ENCODE data around the gene TRAPPC14.
A peak's percentile ranks its signal among the peaks of the same experiment; 100 is the strongest.

Gene TRAPPC14

DNA sequence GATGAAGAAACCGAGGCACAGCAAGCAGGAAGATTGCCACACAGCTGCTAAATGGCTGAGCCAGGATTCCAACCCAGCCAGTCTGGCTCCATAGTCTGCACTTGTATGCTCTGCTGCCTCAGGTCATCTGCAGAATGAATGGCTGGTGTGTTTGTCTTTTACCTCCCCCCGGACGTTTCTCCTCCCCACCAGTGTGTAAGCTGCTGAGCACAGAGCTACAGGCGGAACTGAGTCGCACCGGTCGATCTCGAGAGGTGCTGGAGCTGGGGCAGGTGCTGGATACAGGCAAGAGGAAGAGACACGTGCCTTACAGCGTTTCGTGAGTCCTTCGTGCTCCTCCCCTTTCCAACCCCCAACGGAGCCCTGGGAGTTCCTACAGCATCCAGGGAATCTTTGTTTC, 36.5 kb downstream of the TRAPPC14 start:
- Histone ChIP-seq H2AFZ (ENCODE audit: low read depth) (no peak overlapping the region), H3K79me2 (ENCODE audit: insufficient read depth, low read depth) (peaks cover 15% of the 10 kb centered on the region; the same call in 1 of the 2 replicates), H3K4me3 (IDR thresholded peaks at IDR 0.05; ENCODE audit: insufficient read depth, low read depth, low read length) (no peak overlapping the region), H3K9ac (no peak overlapping the region), H3K36me3 (ENCODE audit: insufficient read depth) (no peaks in the 10 kb centered on the region), H3K4me1 (ENCODE audit: low read depth, poor library complexity, severe bottlenecking) (peaks cover 27% of the 10 kb centered on the region), H3K27me3 (ENCODE audit: insufficient read depth, low read depth) (no peaks in the 10 kb centered on the region), H3K4me2 (no peak overlapping the region), H3K27ac (no peak overlapping the region), H4K20me1 (ENCODE audit: insufficient read depth) (no peaks in the 10 kb centered on the region)
- TF ChIP-seq, protein P1, sequence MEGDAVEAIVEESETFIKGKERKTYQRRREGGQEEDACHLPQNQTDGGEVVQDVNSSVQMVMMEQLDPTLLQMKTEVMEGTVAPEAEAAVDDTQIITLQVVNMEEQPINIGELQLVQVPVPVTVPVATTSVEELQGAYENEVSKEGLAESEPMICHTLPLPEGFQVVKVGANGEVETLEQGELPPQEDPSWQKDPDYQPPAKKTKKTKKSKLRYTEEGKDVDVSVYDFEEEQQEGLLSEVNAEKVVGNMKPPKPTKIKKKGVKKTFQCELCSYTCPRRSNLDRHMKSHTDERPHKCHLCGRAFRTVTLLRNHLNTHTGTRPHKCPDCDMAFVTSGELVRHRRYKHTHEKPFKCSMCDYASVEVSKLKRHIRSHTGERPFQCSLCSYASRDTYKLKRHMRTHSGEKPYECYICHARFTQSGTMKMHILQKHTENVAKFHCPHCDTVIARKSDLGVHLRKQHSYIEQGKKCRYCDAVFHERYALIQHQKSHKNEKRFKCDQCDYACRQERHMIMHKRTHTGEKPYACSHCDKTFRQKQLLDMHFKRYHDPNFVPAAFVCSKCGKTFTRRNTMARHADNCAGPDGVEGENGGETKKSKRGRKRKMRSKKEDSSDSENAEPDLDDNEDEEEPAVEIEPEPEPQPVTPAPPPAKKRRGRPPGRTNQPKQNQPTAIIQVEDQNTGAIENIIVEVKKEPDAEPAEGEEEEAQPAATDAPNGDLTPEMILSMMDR (conservative IDR thresholded peaks at IDR 0.05; ENCODE audit: low read depth, low read length): no peak

DNA sequence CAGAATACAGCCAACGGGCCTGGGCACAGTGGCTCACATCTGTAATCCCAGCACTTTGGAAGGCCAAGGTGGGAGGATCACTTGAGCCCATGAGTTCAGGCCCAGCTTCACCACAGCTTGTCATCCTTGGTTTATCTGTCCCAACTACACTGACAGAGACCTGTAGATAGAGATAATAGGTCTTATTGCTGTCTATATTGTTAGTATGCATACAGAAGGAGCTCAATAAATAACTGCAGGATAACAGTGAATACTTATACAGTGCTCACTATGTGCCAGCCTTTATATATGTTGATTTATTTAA, 37.8 kb downstream of the TRAPPC14 start:
- Histone ChIP-seq H4K20me1 (ENCODE audit: insufficient read depth) (no peaks in the 10 kb centered on the region), H3K4me1 (ENCODE audit: low read depth, poor library complexity, severe bottlenecking) (peaks cover 24% of the 10 kb centered on the region), H3K79me2 (ENCODE audit: insufficient read depth, low read depth) (peaks cover 13% of the 10 kb centered on the region; the same call in 1 of the 2 replicates), H3K27me3 (ENCODE audit: insufficient read depth, low read depth) (no peaks in the 10 kb centered on the region), H3K9ac (no peak overlapping the region), H3K27ac (peak overlapping the region; percentile 89; the same call in 1 of the 2 replicates), H3K36me3 (ENCODE audit: insufficient read depth) (no peaks in the 10 kb centered on the region), H3K4me2 (peak overlapping the region; percentile 80), H2AFZ (ENCODE audit: low read depth) (peak overlapping the region; percentile 90; the same call in 1 of the 2 replicates), H3K4me3 (IDR thresholded peaks at IDR 0.05; ENCODE audit: insufficient read depth, low read depth, low read length) (no peak overlapping the region)
- TF ChIP-seq, protein P1 (conservative IDR thresholded peaks at IDR 0.05; ENCODE audit: low read depth, low read length): no peak

DNA sequence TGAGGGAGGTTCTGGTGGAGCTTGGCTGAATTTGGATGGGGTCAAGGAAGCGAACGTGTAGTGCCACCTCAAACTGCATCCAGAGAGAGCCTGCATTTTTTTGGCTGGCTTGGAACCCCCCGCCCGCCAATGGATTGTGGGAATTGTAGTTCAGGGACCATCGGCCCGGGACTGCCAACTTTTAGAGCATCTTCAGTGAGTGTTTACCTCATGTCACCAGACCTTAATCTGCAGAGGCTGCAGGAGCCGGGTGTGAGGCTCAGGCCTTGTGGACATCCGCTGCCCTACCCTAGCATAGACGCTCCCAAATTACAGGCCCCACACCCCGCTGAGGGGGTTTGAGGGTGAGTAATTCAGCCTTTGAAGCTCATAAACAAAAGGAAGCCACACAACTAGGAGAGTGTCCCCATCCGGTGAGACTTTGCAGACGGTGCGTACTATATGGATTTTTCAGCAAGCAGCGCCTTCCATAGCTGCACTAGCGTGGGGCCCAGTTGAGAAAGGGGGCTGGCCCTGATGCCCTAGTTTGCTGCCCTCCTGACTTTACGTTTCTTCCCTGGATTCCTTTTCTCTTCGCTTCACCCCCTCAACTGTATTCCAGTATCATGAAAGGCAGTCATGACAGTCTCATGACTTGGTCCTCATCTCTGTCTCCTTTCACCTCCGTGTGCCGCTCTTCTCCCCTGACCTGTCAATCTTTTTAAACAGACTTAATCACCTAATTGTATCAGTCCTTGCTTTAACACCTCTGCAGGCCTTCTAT, 38.4 kb downstream of the TRAPPC14 start:
- Histone ChIP-seq H3K4me2 (peak overlapping the region; percentile 80), H3K27me3 (ENCODE audit: insufficient read depth, low read depth) (no peaks in the 10 kb centered on the region), H3K9ac (peak overlapping the region; percentile 87; the same call in 1 of the 2 replicates), H4K20me1 (ENCODE audit: insufficient read depth) (no peaks in the 10 kb centered on the region), H3K27ac (peak overlapping the region; percentile 89), H3K4me1 (ENCODE audit: low read depth, poor library complexity, severe bottlenecking) (peaks cover 19% of the 10 kb centered on the region), H3K79me2 (ENCODE audit: insufficient read depth, low read depth) (peaks cover 9% of the 10 kb centered on the region; the same call in 1 of the 2 replicates), H2AFZ (ENCODE audit: low read depth) (peak overlapping the region; percentile 90), H3K36me3 (ENCODE audit: insufficient read depth) (no peaks in the 10 kb centered on the region), H3K4me3 (IDR thresholded peaks at IDR 0.05; ENCODE audit: insufficient read depth, low read depth, low read length) (peak overlapping the region; percentile 60)
- TF ChIP-seq, protein P1 (conservative IDR thresholded peaks at IDR 0.05; ENCODE audit: low read depth, low read length): no peak

DNA sequence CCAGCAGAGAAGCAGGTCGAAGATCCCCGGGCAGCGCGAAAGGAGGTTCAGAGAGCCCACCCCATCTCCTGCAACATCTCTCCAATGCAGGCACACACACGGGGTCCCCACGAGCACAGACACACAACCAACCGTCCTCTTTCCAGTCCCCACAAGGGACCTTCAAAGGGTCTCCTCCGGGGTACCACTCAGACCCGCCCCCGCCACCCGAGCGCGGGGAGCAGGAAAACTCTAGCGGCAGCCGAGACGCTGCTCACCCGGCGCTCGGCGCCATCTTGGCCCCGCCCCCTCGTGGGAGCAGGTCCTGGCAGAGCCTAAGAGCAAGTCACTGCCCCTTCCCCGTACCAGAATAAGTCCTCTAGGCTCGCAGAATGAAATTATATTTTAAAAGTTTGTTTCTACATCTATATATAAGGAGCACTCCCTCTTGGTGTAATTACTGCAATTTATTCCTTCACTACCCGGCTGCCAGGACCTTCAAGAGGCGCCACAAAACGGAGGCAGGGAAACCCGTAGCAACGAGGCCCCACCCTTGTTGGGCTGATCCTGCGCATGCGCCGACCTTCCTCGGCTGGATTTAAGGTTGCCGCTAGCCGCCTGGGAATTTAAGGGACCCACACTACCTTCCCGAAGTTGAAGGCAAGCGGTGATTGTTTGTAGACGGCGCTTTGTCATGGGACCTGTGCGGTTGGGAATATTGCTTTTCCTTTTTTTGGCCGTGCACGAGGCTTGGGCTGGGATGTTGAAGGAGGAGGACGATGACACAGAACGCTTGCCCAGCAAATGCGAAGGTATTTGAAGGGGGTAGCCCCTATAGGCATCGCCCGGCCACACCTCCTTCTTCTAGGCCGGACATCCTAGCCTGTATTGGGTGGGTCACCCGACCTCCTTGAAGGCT, 39.2 kb downstream of the TRAPPC14 start, which contains the start of the genes CNPY4 and TAF6:
Gene CNPY4, plus strand, starts transcription at position 563 of the 898 bp plus-strand sequence. Its CDS starts 111 bp downstream, at position 674.
Gene TAF6, minus strand, starts transcription at position 287 of the 898 bp plus-strand sequence. CDS start 5,149 bp downstream, outside the sequence.
- Histone ChIP-seq H3K27me3 (ENCODE audit: insufficient read depth, low read depth) (no peaks in the 10 kb centered on the region), H3K79me2 (ENCODE audit: insufficient read depth, low read depth) (peaks cover 9% of the 10 kb centered on the region; the same call in 1 of the 2 replicates), H3K4me2 (peak within 1 kb of the TSS; percentile 80), H3K4me3 (IDR thresholded peaks at IDR 0.05; ENCODE audit: insufficient read depth, low read depth, low read length) (peak within 1 kb of the TSS; percentile 60), H3K36me3 (ENCODE audit: insufficient read depth) (no peaks in the 10 kb centered on the region), H3K4me1 (ENCODE audit: low read depth, poor library complexity, severe bottlenecking) (peaks cover 17% of the 10 kb centered on the region), H3K9ac (peak within 1 kb of the TSS; percentile 87), H3K27ac (peak within 1 kb of the TSS; percentile 89), H2AFZ (ENCODE audit: low read depth) (peak within 1 kb of the TSS; percentile 90), H4K20me1 (ENCODE audit: insufficient read depth) (no peaks in the 10 kb centered on the region)
- TF ChIP-seq, protein P1 (conservative IDR thresholded peaks at IDR 0.05; ENCODE audit: low read depth, low read length): no peak
